ACHN (cell line): ENCODE results near the gene CNTN4.

ENCODE experiments used
- DNase-seq: peaks from one replicate; pipeline ENCODE4 v3.0.0-alpha.2; 2015
- in situ Hi-C: cut with HindIII; loops from 2 replicates; pipeline ENCODE4 v1.10.0; 2017; ENCODE audit warnings: low sequenced_read_pairs, low pct_ligation_motif_present, low pct_unique_long_range_greater_than_20kb

Gene CNTN4

DNA sequence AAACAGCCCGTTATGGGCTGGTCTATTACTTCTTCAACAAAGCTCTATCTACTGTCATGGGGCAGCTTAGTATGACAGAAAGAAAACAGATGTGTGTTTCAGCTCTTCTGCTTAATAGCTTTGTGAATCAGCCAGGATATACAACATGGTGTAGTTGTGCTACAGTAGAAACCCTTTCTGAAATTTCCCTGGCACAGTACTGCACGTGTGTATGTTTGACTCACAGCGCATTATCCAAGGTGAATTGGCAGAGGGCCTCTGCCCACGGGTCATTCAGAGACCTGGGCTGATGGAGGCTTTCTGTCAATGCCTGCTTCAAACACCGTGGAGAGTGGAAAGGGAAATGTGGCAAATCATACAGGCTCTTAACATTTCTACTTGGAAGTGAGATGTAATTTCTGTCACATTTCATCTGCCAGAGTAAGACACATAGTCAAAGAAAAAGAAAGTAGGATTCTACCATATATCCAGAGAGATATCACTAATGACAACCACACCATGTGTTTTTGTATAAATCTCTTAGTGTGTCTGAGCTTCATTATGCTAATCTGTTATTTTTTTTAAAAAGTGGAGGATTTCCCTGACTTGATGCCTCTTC lies 505.1 kb downstream of the CNTN4 start:
- no peak for DNase-seq
- in situ Hi-C loops: no loop called here

DNA sequence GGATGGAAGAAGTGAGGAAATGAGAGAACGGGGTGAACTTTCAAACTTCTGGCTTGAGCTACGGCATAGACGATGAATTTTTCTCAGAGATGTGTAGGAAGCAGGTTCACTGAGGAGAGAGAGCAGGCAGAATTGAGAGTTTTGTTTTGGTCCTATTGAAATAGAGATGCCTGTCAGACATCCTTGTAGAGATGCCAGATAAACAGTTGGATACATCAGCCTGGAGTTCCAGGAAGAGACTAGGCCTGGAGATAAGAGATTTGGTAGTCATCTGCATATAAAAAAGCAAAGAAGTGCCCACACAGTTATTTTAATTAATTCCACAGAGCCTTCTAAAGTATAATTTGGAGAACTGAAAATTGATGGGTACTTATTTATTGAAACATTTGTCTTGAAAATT lies 515.9 kb downstream of the CNTN4 start:
- in situ Hi-C loops: no loop called here
- DNase-seq: no peak

DNA sequence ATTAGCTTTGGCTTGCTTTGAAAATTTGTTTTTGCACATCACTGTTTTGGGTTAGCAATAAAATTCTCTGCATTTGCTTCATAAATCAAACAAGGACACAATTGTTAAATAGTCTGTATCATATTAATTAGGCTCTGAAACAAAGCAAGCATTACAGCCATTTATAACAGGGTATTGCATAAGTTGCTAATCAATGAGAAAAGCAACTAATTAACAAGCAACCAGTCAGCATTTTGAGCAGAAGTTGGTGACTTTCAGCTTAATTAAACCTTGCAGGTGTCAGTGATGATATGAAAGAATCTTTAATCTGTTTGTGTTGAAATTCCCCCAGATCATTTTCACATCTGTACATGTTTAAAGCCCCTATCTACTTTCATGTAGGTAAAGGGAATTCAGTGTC lies 516.4 kb downstream of the CNTN4 start:
- in situ Hi-C loops: no loop called here
- no peak for DNase-seq

DNA sequence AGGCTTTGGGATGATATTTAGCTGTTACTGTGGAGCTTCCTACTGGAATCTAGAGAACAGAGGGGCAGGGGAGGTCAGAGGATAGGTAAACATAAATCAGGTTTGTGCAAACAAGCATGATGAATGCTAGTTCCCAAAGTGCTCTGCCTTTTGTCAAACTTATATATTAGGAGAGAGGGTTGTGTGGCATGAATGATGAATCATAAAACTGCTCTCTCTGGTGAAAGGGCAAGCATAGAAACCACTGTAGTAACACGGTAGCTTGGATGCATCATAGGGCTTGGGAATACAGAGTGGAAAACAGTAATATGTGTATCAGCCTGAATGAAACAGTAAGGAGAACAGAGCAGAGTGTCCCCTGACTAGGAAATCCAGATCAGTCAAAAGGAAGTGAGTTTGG lies 524.8 kb downstream of the CNTN4 start:
- in situ Hi-C loops: no loop called here
- no peak for DNase-seq

DNA sequence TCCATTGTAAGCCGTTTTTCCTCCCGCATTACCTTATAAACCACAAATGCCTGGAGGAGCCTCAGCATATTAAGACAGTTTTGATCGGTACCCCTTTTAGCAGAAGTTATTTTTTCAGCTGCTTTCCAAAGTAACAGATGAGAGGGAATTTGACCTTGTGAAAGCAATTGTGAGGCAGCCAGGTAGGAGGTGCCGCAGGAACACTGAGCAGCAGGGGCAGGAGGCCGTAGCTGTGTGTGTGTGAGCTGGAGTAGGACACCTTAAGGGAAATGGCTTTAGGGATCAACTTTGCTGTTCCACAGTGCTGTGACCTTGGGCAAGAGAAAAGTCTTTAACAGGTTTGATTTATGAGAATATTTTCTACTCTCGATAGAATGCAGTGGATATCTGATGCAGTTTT lies 529.5 kb downstream of the CNTN4 start:
- no peak for DNase-seq
- in situ Hi-C loops: no loop called here

DNA sequence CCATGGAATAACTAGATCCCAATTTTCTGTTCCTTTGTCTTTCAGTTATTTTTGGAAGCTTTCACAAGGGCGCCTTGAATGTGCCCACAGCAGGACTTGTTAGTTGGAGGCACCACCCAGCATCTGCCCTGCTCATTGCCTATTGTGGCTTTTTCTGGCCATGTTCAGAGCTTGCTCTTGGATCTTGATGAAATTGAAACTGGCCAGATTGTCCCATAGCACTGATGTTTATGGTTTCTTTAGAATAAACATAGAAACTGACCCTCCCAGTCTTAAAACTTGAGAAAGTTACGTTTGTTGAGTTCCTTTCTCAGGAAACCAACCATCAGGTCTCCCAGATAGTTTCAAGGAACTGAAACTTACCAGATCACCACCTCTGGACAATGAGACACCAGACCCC lies 536.8 kb downstream of the CNTN4 start:
- in situ Hi-C loops: no loop called here
- DNase-seq: no peak

DNA sequence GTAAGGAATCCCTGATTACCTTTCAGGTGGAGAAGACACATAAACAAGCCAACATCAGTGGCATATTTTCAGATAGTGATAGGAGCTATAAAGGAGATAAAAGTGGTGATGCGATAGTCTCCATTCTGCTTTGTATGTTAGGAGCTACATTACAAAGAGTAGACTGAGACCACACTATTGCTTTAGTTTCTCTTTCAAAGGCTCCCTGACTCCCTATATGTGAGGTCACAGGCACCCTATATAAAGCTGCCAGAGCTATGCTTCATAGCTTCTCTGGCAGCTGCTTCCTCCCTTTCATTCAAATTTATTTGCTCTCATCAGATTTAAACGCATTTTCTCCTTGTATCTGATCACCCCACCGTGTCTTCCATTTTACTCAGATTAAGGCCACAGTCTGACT lies 544.9 kb downstream of the CNTN4 start:
- no peak for DNase-seq
- in situ Hi-C loops: no loop called here

DNA sequence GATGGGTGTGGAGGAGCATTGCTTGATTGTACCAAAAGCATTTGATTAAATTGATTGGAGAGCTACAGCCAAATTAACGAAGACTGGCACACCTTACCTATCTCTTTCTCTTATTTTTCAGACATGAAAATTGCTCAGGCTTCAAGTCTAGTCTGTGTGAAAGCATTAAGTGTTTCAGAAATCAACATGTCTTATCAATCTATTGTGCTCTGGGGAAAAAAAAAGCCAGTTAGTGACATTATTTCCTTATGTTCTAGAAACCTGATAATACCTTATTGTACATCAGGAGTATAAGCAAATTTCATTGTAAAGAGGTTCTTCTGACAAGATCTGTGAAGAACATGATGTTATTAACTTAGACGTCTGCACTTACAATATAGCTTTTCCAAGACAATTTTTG lies 546.3 kb downstream of the CNTN4 start:
- no peak for DNase-seq
- in situ Hi-C loops: no loop called here

DNA sequence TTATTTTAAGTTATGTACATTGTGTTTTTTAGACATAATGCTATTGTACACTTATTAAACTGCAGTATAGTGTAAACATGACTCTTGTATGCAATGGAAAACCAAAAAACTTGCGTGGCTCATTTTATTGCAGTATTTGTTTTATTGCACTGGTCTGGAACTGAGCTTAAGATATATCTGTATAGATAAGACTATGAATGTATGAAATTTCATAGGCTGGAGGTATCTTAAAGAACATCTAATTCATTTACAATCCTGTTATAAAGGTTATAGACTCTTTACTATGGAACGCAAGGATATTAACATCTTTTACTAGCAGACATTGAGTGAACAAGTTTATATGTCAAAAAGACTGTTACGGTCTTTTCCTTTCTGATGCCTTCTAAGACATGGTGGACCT lies 552.1 kb downstream of the CNTN4 start:
- in situ Hi-C loops: no loop called here
- no peak for DNase-seq

DNA sequence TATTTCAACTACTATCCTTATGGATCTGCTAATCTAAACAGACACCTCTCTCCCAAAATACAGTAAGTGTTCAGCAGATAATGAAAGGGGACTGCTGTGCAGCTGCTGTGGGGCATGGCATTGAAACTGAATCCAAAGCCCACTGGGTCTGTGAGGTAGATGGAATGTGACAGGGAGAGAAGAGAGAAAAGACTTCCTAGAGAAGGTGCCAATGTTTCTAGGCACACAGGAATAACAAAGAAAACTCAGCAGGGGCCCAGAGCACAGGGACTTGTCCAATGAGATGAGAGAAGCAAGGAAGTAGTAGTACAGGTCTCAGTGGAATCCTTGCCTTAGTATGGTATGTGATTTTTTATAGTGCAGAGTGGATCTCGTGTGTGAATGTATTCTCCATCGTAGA lies 553.7 kb downstream of the CNTN4 start:
- in situ Hi-C loops: no loop called here
- DNase-seq: no peak

DNA sequence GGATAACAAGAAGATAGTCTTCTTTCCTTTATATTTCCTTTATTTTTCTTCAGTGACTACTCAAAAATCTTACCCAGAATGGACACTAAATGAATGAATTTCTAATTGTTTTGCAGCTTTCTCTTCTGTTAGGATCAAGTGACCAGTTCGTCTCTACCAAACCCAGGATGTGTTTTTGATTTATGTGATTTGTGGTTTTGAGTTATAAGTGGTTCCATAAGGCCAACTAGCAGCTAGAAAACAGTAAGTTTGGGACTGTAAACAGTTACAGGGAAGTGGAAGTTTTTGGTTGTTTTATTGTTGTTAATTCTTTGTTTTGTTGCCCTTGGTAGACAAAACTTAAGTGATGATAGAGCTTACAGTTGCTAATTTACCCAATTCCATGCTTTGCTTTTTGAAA lies 555.0 kb downstream of the CNTN4 start:
- in situ Hi-C loops: no loop called here

DNA sequence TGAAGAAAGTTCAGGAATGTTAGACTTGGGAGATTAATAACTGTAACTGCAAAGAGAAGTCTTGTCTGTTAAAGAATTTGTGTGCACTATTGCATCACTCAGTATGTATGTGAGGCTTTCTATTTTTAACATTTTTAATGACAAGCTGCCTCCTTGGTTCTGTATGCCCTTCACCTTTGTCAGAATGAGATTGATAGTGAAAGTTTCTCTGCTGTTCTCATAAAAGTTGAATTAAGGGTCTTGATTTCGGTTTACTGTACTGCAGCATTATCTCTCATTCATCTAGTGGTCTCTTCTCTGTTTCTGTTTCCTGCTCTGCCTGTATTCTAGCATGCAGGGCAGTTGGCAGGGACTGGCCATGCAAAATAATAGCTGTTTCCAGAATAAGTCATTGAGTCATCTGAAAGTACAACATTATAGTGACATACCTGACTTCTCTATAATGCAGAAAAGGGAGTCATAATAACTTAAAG lies 556.6 kb downstream of the CNTN4 start:
- in situ Hi-C loops: no loop called here
- DNase-seq: no peak

More for the DNA sequence above, 555.0 kb downstream of the CNTN4 start:
- DNase-seq: no peak

DNA sequence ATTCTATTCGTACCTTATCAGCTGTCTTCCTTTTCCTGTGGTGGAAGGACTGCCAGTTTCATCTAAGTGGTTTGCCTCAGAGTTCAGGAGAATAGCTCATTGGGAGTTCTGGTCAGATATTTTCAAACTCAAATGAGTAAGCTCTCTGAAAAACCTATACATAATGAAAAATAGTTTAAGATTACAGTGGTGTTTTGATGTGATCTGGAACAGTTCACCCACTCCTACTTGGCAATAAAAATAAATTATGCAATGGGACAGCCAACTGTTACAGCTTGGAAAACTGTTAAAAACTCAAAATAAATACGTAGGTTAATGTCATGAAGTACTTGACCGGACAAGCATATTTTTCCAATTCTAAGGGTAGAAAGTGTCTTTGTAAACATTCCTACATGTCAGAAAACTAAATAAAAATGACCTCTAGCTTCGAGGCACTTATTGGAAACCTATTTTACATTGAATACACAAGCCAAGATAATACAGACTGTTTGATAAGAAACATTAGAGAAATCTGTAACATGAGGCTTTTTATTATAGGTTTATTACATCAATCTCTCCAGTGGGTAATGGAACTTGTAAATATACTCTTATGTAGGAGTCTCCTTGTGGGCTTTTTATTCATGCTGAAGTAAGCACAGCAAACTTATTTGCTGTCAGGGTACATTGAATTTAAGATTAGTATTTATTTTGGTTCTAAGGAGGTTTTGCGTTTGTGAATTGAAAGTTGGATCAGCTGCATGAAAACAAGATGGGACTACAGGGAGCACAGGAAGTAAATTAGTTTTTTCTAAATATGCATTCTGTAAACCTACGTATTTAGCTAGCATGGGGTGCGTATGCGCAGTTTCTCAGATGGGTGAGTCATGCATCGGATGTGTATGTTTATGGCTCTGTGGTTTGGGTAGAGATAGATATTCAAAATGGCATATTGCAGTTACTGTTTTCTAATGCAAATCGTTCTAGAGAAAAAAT lies 558.4 kb downstream of the CNTN4 start:
- in situ Hi-C loops: no loop called here
- DNase-seq: no peak

DNA sequence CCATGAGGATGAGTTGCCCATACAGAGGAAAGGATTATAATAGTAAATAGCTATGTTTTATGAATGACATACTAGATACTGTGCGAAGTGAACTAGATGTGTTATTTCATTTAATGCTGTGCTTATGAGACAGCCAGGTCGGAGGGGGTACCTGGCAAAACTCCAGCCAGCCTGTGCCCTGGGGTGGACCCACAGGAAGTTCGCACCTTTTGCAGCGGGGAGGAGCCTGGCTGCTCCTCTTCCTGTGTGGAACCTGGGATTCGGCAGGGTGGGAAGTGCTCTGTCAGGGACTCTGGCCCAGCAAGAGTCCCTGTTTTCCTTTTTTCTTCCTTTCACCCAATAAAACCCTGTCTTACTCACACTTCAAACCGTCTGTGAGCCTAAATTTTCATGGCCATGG lies 559.3 kb downstream of the CNTN4 start:
- in situ Hi-C loops: no loop called here
- no peak for DNase-seq

DNA sequence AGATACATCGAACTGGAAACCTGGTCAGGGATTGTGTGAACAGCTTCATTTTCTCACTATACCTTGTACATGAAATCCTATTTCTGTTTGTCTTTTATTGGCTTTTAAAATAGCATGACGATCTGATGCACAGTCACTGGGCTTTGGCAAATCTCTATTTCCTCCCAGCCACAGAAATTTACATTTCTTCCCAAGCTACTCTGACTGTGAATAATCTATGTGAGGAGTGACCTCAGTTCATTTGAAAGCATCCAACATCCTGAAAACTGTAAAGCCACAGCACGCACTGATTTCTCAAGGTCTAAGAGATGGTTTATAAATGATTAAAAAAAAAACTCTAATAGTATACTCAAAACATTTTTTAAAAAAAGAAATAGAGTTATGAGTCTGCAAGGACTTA lies 561.2 kb downstream of the CNTN4 start:
- in situ Hi-C loops: no loop called here

DNA sequence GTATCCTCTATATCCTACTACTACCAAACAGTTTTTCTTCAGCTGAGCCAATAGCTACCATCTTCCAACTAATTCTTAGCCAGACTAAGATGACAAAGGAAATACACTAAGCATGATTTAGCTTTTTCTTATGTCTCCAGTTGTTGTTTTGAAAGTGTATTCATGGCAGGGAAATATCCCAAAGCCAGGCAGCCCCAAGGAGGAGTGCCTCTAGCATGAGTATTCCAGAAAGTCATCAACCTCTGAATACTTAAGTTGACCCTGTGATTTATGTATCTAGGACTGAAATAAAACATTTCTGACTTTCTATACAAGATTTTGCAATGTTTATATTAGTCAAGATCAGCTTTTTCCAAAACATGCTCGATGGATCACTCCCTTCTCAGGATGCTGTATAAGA lies 562.4 kb downstream of the CNTN4 start:
- in situ Hi-C loops: no loop called here
- DNase-seq: no peak

More for the DNA sequence above, 561.2 kb downstream of the CNTN4 start:
- no peak for DNase-seq

DNA sequence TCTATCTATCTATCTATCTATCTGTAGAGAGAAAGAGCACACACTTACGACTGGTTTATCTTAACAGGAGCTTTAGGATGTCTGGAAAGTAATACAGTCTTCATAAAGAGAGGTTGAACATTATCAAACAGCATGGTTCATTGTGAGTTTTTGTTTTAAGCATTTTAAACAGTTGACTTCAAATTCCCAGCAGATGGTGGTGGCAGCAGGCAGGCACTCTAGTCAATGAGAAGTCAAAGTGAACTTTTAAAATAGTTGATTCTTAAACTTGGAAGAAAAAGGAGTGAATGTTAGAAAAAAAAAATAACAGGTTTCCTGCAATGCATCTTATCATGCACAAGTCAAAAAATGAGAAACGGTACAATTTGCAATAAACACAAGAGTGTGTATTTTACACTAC lies 578.8 kb downstream of the CNTN4 start:
- in situ Hi-C loops: no loop called here
- no peak for DNase-seq

DNA sequence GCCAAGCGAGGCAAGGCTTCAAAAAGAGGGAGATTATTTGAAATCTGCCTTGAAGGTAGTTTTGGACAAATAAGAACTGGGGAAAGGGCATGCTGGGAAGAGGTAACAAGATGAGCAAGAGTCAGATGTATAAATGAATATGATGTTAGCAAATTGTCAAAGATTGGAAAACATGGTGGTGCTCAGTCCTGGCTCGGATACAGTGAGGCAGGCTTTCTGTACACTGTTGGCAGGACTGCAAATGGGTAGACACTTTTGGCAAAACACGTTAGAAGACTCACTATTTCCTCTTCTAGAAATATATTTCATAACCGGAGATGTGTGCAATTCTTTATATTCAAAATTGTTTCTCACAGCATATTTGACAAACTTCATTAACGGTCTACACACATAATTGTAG lies 581.6 kb downstream of the CNTN4 start:
- in situ Hi-C loops: no loop called here
- DNase-seq: no peak

DNA sequence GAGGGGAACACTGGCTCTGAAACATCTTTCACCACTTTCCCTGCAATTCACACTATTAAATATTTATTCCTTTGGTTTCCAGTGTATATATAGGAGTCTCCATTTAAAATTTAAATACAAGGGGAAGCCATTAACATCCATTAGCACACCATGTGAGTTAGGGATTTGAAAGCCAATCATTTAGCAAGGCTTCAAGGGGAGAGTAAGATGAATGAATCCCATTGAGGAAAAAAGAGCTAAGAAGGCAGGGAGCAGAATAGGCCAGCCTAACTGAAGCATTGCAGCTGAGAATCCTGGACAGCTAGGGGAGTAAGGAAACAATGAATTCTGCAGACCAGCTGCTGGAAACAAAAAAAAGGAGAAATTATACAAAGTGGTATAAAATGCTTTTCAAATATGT lies 585.4 kb downstream of the CNTN4 start:
- in situ Hi-C loops: no loop called here
- no peak for DNase-seq
